ENCODE data around the gene LIMK1.

DNA sequence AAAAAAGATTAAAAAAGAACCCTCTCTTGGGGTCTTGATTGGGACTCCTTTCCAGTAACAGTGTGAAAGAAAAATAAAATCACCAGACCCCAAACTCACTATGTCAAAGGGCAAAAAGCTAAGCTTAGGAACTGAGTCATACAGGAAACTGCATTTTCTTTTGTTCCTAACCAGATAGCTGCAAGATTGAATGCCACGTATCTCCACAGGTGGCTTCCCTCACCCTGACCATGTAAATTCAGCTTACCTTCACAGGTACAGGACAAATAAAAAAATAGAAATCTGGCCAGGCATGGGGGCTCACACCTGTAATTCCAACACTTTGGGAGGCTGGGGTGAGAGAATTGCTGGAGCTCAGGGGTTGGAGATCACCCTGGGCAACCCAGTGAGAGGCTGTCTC lies 58.1 kb downstream of the LIMK1 start:
- TF ChIP-seq, protein P1, sequence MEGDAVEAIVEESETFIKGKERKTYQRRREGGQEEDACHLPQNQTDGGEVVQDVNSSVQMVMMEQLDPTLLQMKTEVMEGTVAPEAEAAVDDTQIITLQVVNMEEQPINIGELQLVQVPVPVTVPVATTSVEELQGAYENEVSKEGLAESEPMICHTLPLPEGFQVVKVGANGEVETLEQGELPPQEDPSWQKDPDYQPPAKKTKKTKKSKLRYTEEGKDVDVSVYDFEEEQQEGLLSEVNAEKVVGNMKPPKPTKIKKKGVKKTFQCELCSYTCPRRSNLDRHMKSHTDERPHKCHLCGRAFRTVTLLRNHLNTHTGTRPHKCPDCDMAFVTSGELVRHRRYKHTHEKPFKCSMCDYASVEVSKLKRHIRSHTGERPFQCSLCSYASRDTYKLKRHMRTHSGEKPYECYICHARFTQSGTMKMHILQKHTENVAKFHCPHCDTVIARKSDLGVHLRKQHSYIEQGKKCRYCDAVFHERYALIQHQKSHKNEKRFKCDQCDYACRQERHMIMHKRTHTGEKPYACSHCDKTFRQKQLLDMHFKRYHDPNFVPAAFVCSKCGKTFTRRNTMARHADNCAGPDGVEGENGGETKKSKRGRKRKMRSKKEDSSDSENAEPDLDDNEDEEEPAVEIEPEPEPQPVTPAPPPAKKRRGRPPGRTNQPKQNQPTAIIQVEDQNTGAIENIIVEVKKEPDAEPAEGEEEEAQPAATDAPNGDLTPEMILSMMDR (IDR thresholded peaks at IDR 0.05; ENCODE audit: low read length), result no peak
- no peak for TF ChIP-seq EZH2 (IDR thresholded peaks at IDR 0.05; ENCODE audit: borderline replicate concordance, low read length)
